HL-60 (cell line): ENCODE measurements around the gene POLR2L.

ENCODE experiments used
- CTCF ChIP-seq: IDR thresholded peaks from one replicate; pipeline ENCODE4 v1.5.1; 2011; ENCODE audit warnings: low read length, control low read depth, inconsistent platforms; ENCODE audit not compliant: insufficient read depth
- GABPA ChIP-seq: IDR thresholded peaks from 2 replicates; pipeline ENCODE4 v1.6.1; 2012; ENCODE audit warnings: low read depth
- POLR2AphosphoS5 ChIP-seq: IDR thresholded peaks from 2 replicates; pipeline ENCODE4 v1.6.1; 2012; ENCODE audit warnings: low read depth
- REST ChIP-seq: IDR thresholded peaks from 2 replicates; pipeline ENCODE4 v1.6.1; 2012; ENCODE audit warnings: low read depth; ENCODE audit not compliant: insufficient replicate concordance
- SPI1 ChIP-seq: IDR thresholded peaks from 2 replicates; pipeline ENCODE4 v1.6.1; 2012; ENCODE audit warnings: low read depth, mild to moderate bottlenecking, borderline replicate concordance

GRCh38 chr11:802693-803466 lies 39.4 kb downstream of the POLR2L start:
- TF ChIP-seq CTCF, result no peak
- no peak for TF ChIP-seq SPI1
- TF ChIP-seq POLR2AphosphoS5, result no peak
- TF ChIP-seq REST, result no peak
- no peak for TF ChIP-seq GABPA
